ENCODE measurements around the gene VGLL4.

VGLL4 gene

GRCh38 chr3:11619461-11619860 is 24.3 kb downstream of the VGLL4 start:
- Histone ChIP-seq H3K79me2 (ENCODE audit: insufficient read depth, low read length) (peaks cover 100% of the 10 kb centered on the region), H3K4me2 (ENCODE audit: low read depth, low read length, poor library complexity, severe bottlenecking) (no peak overlapping the region), H3K9ac (ENCODE audit: low read length) (no peak overlapping the region), H3K4me3 (ENCODE audit: insufficient read depth, low read length, poor library complexity, severe bottlenecking) (no peak overlapping the region), H3K9me3 (ENCODE audit: insufficient read depth, low read length) (no peaks in the 10 kb centered on the region), H3K9me2 (replicated peaks; ENCODE audit: insufficient read depth, low read length) (no peaks in the 10 kb centered on the region), H3K36me3 (ENCODE audit: low read length) (no peaks in the 10 kb centered on the region), H3K27ac (ENCODE audit: low read depth, low read length) (no peak overlapping the region), H4K20me1 (ENCODE audit: low read depth, low read length) (peaks cover 19% of the 10 kb centered on the region), H3F3A (ENCODE audit: insufficient read depth) (no peaks in the 10 kb centered on the region), H2AFZ (ENCODE audit: low read depth, low read length, severe bottlenecking) (no peak overlapping the region), H3K27me3 (ENCODE audit: low read length) (no peaks in the 10 kb centered on the region)
- TF ChIP-seq CTCF (IDR thresholded peaks at IDR 0.05; ENCODE audit: insufficient read depth, low read length, poor library complexity, severe bottlenecking) (no peak), EZH2phosphoT487 (conservative IDR thresholded peaks at IDR 0.05; ENCODE audit: low read length) (no peak)

- no peak overlapping the region for H3K4me3 ChIP-seq (ENCODE audit: insufficient read depth, low read length, poor library complexity, severe bottlenecking)
Measured at GRCh38 chr3:11618904-11619303, 24.8 kb downstream of the VGLL4 start.

GRCh38 chr3:11616551-11616950 is 27.2 kb downstream of the VGLL4 start:
- no peak for TF ChIP-seq EZH2phosphoT487 (conservative IDR thresholded peaks at IDR 0.05; ENCODE audit: low read length)
- Histone ChIP-seq H4K20me1 (ENCODE audit: low read depth, low read length) (peaks cover 4% of the 10 kb centered on the region; the same call in 1 of the 2 replicates), H3K79me2 (ENCODE audit: insufficient read depth, low read length) (peaks cover 100% of the 10 kb centered on the region), H3K4me3 (ENCODE audit: insufficient read depth, low read length, poor library complexity, severe bottlenecking) (no peak overlapping the region), H3K36me3 (ENCODE audit: low read length) (no peaks in the 10 kb centered on the region), H3K27me3 (ENCODE audit: low read length) (no peaks in the 10 kb centered on the region), H3K27ac (ENCODE audit: low read depth, low read length) (no peak overlapping the region), H3F3A (ENCODE audit: insufficient read depth) (no peaks in the 10 kb centered on the region), H3K9ac (ENCODE audit: low read length) (no peak overlapping the region), H2AFZ (ENCODE audit: low read depth, low read length, severe bottlenecking) (no peak overlapping the region), H3K9me3 (ENCODE audit: insufficient read depth, low read length) (no peaks in the 10 kb centered on the region), H3K4me2 (ENCODE audit: low read depth, low read length, poor library complexity, severe bottlenecking) (no peak overlapping the region), H3K9me2 (replicated peaks; ENCODE audit: insufficient read depth, low read length) (no peaks in the 10 kb centered on the region)

More at GRCh38 chr3:11618904-11619303, 24.8 kb downstream of the VGLL4 start:
- no peak overlapping the region for H3K9ac ChIP-seq (ENCODE audit: low read length)
- H2AFZ ChIP-seq (ENCODE audit: low read depth, low read length, severe bottlenecking): no peak overlapping the region
- no peaks in the 10 kb centered on the region for H3K36me3 ChIP-seq (ENCODE audit: low read length)
- H3K4me2 ChIP-seq (ENCODE audit: low read depth, low read length, poor library complexity, severe bottlenecking): no peak overlapping the region
- peaks cover 100% of the 10 kb centered on the region for H3K79me2 ChIP-seq (ENCODE audit: insufficient read depth, low read length)
- TF ChIP-seq EZH2phosphoT487 (conservative IDR thresholded peaks at IDR 0.05; ENCODE audit: low read length): no peak
- no peak for TF ChIP-seq CTCF (IDR thresholded peaks at IDR 0.05; ENCODE audit: insufficient read depth, low read length, poor library complexity, severe bottlenecking)
- peaks cover 18% of the 10 kb centered on the region for H4K20me1 ChIP-seq (ENCODE audit: low read depth, low read length)
- no peaks in the 10 kb centered on the region for H3F3A ChIP-seq (ENCODE audit: insufficient read depth)
- no peak overlapping the region; the same call in 1 of the 2 replicates for H3K27ac ChIP-seq (ENCODE audit: low read depth, low read length)
- H3K9me3 ChIP-seq (ENCODE audit: insufficient read depth, low read length): no peaks in the 10 kb centered on the region
- no peaks in the 10 kb centered on the region for H3K27me3 ChIP-seq (ENCODE audit: low read length)
- no peaks in the 10 kb centered on the region for H3K9me2 ChIP-seq (replicated peaks; ENCODE audit: insufficient read depth, low read length)

GRCh38 chr3:11613851-11614487 is 29.7 kb downstream of the VGLL4 start:
- H3K4me3 ChIP-seq (ENCODE audit: insufficient read depth, low read length, poor library complexity, severe bottlenecking): no peak overlapping the region
- no peak overlapping the region for H3K27ac ChIP-seq (ENCODE audit: low read depth, low read length)
- H3F3A ChIP-seq (ENCODE audit: insufficient read depth): no peaks in the 10 kb centered on the region
- H3K36me3 ChIP-seq (ENCODE audit: low read length): no peaks in the 10 kb centered on the region
- H3K79me2 ChIP-seq (ENCODE audit: insufficient read depth, low read length): peaks cover 100% of the 10 kb centered on the region
- H3K9ac ChIP-seq (ENCODE audit: low read length): no peak overlapping the region
- no peaks in the 10 kb centered on the region for H4K20me1 ChIP-seq (ENCODE audit: low read depth, low read length)
- H3K4me2 ChIP-seq (ENCODE audit: low read depth, low read length, poor library complexity, severe bottlenecking): no peak overlapping the region
- H3K9me3 ChIP-seq (ENCODE audit: insufficient read depth, low read length): no peaks in the 10 kb centered on the region
- no peak overlapping the region for H2AFZ ChIP-seq (ENCODE audit: low read depth, low read length, severe bottlenecking)
- H3K27me3 ChIP-seq (ENCODE audit: low read length): no peaks in the 10 kb centered on the region
- no peaks in the 10 kb centered on the region for H3K9me2 ChIP-seq (replicated peaks; ENCODE audit: insufficient read depth, low read length)
- no peak for TF ChIP-seq EZH2phosphoT487 (conservative IDR thresholded peaks at IDR 0.05; ENCODE audit: low read length)
- no peak for TF ChIP-seq CTCF (IDR thresholded peaks at IDR 0.05; ENCODE audit: insufficient read depth, low read length, poor library complexity, severe bottlenecking)
